GM12892 (cell line): Measurements from ENCODE around the gene SUV39H1.

Experiments used
- POLR2A ChIP-seq: IDR thresholded peaks from 2 replicates; pipeline ENCODE4 v1.6.1; 2011; ENCODE audit warnings: low read depth, low read length, control low read depth
- POLR2AphosphoS5 ChIP-seq: IDR thresholded peaks from 2 replicates; pipeline ENCODE4 v1.6.1; 2011; ENCODE audit warnings: low read depth, low read length, control low read depth

DNA sequence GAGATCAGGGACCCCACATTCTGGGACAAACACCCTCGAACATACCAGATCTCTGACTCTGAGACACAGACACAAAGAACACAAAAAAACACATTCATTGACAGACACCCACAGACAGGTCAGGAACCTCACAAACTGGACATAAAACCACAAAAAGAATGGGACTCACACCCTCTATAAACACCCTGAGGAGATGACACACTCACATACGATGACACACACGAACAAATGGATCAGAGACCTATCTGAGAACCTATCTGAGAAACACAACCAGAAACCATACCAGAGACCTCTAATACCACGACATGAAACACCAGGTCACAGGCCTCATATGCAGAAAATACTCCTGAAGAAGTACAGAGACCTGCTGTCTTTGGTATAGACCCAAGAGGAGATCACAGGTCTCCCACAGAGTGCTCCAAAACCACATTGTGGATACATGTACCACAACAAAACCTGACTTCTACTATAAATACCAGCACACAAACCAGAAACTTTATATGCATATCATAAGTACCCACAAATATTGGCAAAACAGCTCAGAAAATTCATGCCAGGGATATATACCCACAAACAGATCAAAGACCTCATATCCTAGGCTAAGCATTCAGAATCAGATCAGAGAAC lies 19.5 kb downstream of the SUV39H1 start:
- no peak for TF ChIP-seq POLR2AphosphoS5
- TF ChIP-seq POLR2A = no peak
